Measurements from ENCODE around the gene ADAT3.

The ADAT3 gene

GRCh38 chr19:1905110-1905862 is at the start of gene ADAT3, which contains the start of gene SCAMP4:
ADAT3 (plus strand) TSS chr19:1905399; CDS start chr19:1912048, 6,649 bp downstream.
SCAMP4 (plus strand) TSS chr19:1905399; CDS start chr19:1915020, 9,621 bp downstream.
- DNase-seq, result peak; percentile 92

GRCh38 chr19:1855828-1856255 is 49.4 kb upstream of the ADAT3 start:
- no peak for DNase-seq

- no peak for DNase-seq
Measured at GRCh38 chr19:1856345-1856697, 48.9 kb upstream of the ADAT3 start.

GRCh38 chr19:1856698-1857603 is 48.2 kb upstream of the ADAT3 start:
- no peak for DNase-seq

- DNase-seq, result no peak
Measured at GRCh38 chr19:1857648-1858326, 47.4 kb upstream of the ADAT3 start.

GRCh38 chr19:1858412-1859081 is 46.7 kb upstream of the ADAT3 start:
- DNase-seq, result no peak

- DNase-seq, result no peak
Measured at GRCh38 chr19:1859331-1859781, 45.8 kb upstream of the ADAT3 start.

- peak; percentile 32 for DNase-seq
Measured at GRCh38 chr19:1860042-1860775, 45.0 kb upstream of the ADAT3 start.

- DNase-seq, result no peak
Measured at GRCh38 chr19:1860821-1861598, 44.2 kb upstream of the ADAT3 start.

- no peak for DNase-seq
Measured at GRCh38 chr19:1861599-1862031, 43.6 kb upstream of the ADAT3 start.

- DNase-seq, result no peak
Measured at GRCh38 chr19:1862068-1862423, 43.2 kb upstream of the ADAT3 start.

GRCh38 chr19:1862424-1863327 is 42.5 kb upstream of the ADAT3 start:
- no peak for DNase-seq

- no peak for DNase-seq
Measured at GRCh38 chr19:1863328-1863637, 41.9 kb upstream of the ADAT3 start, which contains the start of gene KLF16. KLF16 (minus strand) TSS chr19:1863579; CDS start chr19:1863497, 82 bp downstream.

GRCh38 chr19:1863638-1864479 is 41.3 kb upstream of the ADAT3 start:
- peak; percentile 81 for DNase-seq

- DNase-seq, result no peak
Measured at GRCh38 chr19:1864480-1865171, 40.6 kb upstream of the ADAT3 start.

- no peak for DNase-seq
Measured at GRCh38 chr19:1865172-1866010, 39.8 kb upstream of the ADAT3 start.

GRCh38 chr19:1866693-1867348 is 38.4 kb upstream of the ADAT3 start:
- DNase-seq, result no peak

All from NCI-H510A (cell line).